ENCODE results near the gene ZNF324. TPM values are rescaled to one million over a fixed set of nuclear protein-coding genes. Genes with fewer than 3 reads are reported as not detected.
A peak's percentile ranks its signal among the peaks of the same experiment; 100 is the strongest.

ZNF324 gene
- total and polyA plus RNA-seq, 2 of the 8 experiments (the other 6 are each of a cell fraction or from before 2014, with no cell fraction given), result 5.1 to 5.8 TPM

DNA sequence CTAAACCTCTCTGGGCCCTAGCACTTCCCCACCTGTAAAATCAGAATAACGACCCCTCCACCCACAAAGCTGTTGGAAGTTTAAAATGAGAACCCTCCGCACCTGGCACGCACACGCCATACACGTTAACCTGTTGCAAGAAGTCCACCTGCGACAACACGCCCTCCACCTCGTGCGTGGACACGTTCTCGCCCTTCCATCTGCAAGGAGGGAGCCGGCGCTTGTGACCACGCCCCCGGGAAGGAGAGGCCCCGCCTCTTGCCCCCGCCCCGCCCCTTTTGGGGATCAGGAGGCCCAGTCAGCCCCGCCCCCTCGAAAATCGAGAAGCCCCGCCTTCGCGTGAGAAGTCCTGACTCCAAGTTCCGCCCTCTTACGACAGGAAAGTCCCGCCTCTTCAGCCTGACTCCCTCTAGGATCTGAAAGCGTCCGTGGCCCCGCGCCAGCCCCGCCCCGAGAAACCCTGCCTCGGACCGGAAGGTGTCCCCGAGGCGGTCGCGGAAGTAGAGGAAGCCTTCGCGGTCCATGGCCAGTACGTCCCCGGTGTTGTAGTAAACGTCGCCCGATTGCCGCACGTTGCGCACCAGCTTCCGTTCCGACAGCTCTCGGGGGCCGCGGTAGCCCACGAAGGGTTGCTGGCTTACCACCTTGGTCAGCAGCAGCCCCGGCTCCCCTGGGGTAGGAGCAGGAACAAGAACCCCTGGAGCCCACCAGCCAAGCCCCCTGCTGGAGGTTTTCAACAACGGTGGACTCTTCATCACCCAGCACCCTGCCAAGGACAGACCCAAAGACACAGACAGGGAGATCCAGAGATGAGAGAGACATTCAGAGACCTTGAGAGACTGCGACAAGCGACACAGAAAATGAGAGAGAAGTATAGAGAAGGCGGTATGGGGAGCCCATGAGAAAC lies 32.4 kb downstream of the ZNF324 start (continued):
- TF ChIP-seq SP1 (IDR thresholded peaks at IDR 0.05; ENCODE audit: low read depth, low read length) (peak; percentile 31; the same call in 1 of the 2 replicates), JUND (IDR thresholded peaks at IDR 0.05; ENCODE audit: low read length) (no peak; the same call in 1 of the 2 replicates), SP2 (IDR thresholded peaks at IDR 0.05; ENCODE audit: low read length) (no peak), CHD1 (IDR thresholded peaks at IDR 0.05; ENCODE audit: low read depth, low read length) (no peak), CEBPB (IDR thresholded peaks at IDR 0.05; ENCODE audit: low read depth, low read length) (0 out of 2 replicates have a peak, but pooled peaks have one; percentile 2), RXRA (IDR thresholded peaks at IDR 0.05; ENCODE audit: insufficient read depth, low read depth, low read length) (no peak), KDM4A (IDR thresholded peaks at IDR 0.05; ENCODE audit: low read depth, low read length, severe bottlenecking) (peak; percentile 70), HDAC6 (IDR thresholded peaks at IDR 0.05; ENCODE audit: low read depth, low read length) (no peak), RNF2 (IDR thresholded peaks at IDR 0.05; ENCODE audit: borderline replicate concordance, low read depth, low read length, missing control alignments, poor library complexity, severe bottlenecking) (no peak), RFX5 (IDR thresholded peaks at IDR 0.05; ENCODE audit: borderline replicate concordance, low read depth, low read length) (no peak), BCL11A (IDR thresholded peaks at IDR 0.05; ENCODE audit: low read depth in 2 of 2, low read length in 2 of 2) (no peak), TEAD4 (IDR thresholded peaks at IDR 0.05; ENCODE audit: low read depth, low read length) (0 out of 2 replicates have a peak, but pooled peaks have one; percentile 42), BRCA1 (IDR thresholded peaks at IDR 0.05; ENCODE audit: low read depth, low read length) (no peak), CREB1 (IDR thresholded peaks at IDR 0.05) (peak; percentile 85), ZNF274 (IDR thresholded peaks at IDR 0.05; ENCODE audit: borderline replicate concordance, extremely low read depth, low read length) (no peak), KDM1A (IDR thresholded peaks at IDR 0.05; ENCODE audit: borderline replicate concordance, low read length) (no peak), HDAC2 (IDR thresholded peaks at IDR 0.05; ENCODE audit: borderline replicate concordance in 1 of 2, low read depth in 2 of 2, low read length in 2 of 2) (peak in 1 of 2 experiments; percentile 29; a peak in 1 of 4 replicates), TAF1 (IDR thresholded peaks at IDR 0.05; ENCODE audit: low read depth, low read length) (peak; percentile 73), SUZ12 (IDR thresholded peaks at IDR 0.05; ENCODE audit: low read length) (no peak), TBP (IDR thresholded peaks at IDR 0.05; ENCODE audit: low read depth, low read length) (peak; percentile 83), ASH2L (IDR thresholded peaks at IDR 0.05; ENCODE audit: low read length) (peak; percentile 80), GABPA (IDR thresholded peaks at IDR 0.05; ENCODE audit: borderline replicate concordance, insufficient read depth, low read length) (peak; percentile 98)
- TF ChIP-seq, protein P1, sequence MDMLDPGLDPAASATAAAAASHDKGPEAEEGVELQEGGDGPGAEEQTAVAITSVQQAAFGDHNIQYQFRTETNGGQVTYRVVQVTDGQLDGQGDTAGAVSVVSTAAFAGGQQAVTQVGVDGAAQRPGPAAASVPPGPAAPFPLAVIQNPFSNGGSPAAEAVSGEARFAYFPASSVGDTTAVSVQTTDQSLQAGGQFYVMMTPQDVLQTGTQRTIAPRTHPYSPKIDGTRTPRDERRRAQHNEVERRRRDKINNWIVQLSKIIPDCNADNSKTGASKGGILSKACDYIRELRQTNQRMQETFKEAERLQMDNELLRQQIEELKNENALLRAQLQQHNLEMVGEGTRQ (IDR thresholded peaks at IDR 0.05; ENCODE audit: low read length), result no peak
